Measurements from ENCODE around the gene CIAO2B. TPM values are rescaled to one million over a fixed set of nuclear protein-coding genes. Genes with fewer than 3 reads are reported as not detected.
A peak's percentile ranks its signal among the peaks of the same experiment; 100 is the strongest.
"Not testable (repeated sequence)": the region's sequence is repeated elsewhere in the genome, so short reads cannot be mapped to it uniquely, and the experiment has no call there.

CIAO2B gene
- 129 and 264 TPM in 2 replicates for total RNA-seq

GRCh38 chr16:66934138-66934838 lies at the start of gene CIAO2B:
TSS of gene CIAO2B (minus strand) at chr16:66934402. CDS start at chr16:66934364, 38 bp downstream.
- peak; percentile 52 for DNase-seq (ENCODE audit: low read depth)

- no peak for DNase-seq (ENCODE audit: low read depth)
Measured at GRCh38 chr16:66983033-66983432, 48.8 kb upstream of the CIAO2B start.

GRCh38 chr16:66979011-66979717 lies 45.0 kb upstream of the CIAO2B start:
- peak; percentile 43 for DNase-seq (ENCODE audit: low read depth)

GRCh38 chr16:66977341-66978113 lies 43.3 kb upstream of the CIAO2B start:
- peak; percentile 57 for DNase-seq (ENCODE audit: low read depth)

- peak; percentile 40 for DNase-seq (ENCODE audit: low read depth)
Measured at GRCh38 chr16:66976746-66977145, 42.5 kb upstream of the CIAO2B start.

GRCh38 chr16:66975302-66975893 lies 41.2 kb upstream of the CIAO2B start:
- no peak for DNase-seq (ENCODE audit: low read depth)

- not testable (repeated sequence) for DNase-seq (ENCODE audit: low read depth)
Measured at GRCh38 chr16:66974932-66975246, 40.7 kb upstream of the CIAO2B start.

- not testable (repeated sequence) for DNase-seq (ENCODE audit: low read depth)
Measured at GRCh38 chr16:66974156-66974931, 40.1 kb upstream of the CIAO2B start.

GRCh38 chr16:66973716-66974115 lies 39.5 kb upstream of the CIAO2B start:
- no peak for DNase-seq (ENCODE audit: low read depth)

- no peak for DNase-seq (ENCODE audit: low read depth)
Measured at GRCh38 chr16:66972983-66973382, 38.8 kb upstream of the CIAO2B start.

- DNase-seq (ENCODE audit: low read depth), result peak; percentile 85
Measured at GRCh38 chr16:66970775-66971720, 36.8 kb upstream of the CIAO2B start.

GRCh38 chr16:66968847-66969246 lies 34.6 kb upstream of the CIAO2B start:
- no peak for DNase-seq (ENCODE audit: low read depth)

- DNase-seq (ENCODE audit: low read depth), result no peak
Measured at GRCh38 chr16:66964049-66964448, 29.8 kb upstream of the CIAO2B start.

- DNase-seq (ENCODE audit: low read depth), result no peak
Measured at GRCh38 chr16:66961914-66962313, 27.7 kb upstream of the CIAO2B start.

- peak; percentile 68 for DNase-seq (ENCODE audit: low read depth)
Measured at GRCh38 chr16:66961065-66961744, 27.0 kb upstream of the CIAO2B start, which contains the start of gene CES3. TSS of gene CES3 (plus strand) at chr16:66961266. CDS start at chr16:66961308, 42 bp downstream.

GRCh38 chr16:66960270-66960669 lies 26.1 kb upstream of the CIAO2B start:
- no peak for DNase-seq (ENCODE audit: low read depth)

- DNase-seq (ENCODE audit: low read depth), result no peak
Measured at GRCh38 chr16:66959704-66960161, 25.5 kb upstream of the CIAO2B start.

GRCh38 chr16:66958857-66959703 lies 24.9 kb upstream of the CIAO2B start:
- DNase-seq (ENCODE audit: low read depth), result no peak

- DNase-seq (ENCODE audit: low read depth), result not testable (repeated sequence)
Measured at GRCh38 chr16:66956154-66956457, 21.9 kb upstream of the CIAO2B start.
